ENCODE results near the gene NPC2.

Gene NPC2

GRCh38 chr14:74468513-74468912, 24.6 kb downstream of the NPC2 start:
- no peaks in the 10 kb centered on the region for H3K27me3 ChIP-seq (ENCODE audit: insufficient read depth, low read length)
- WGBS (ENCODE audit: extremely low coverage, insufficient coverage, insufficient read length), result no CpG with 5 or more reads among the region's 3 CpGs
- no peak overlapping the region for H3K14ac ChIP-seq (ENCODE audit: low read length)
- H2AK5ac ChIP-seq (ENCODE audit: low read length), result no peak overlapping the region
- H2BK120ac ChIP-seq (ENCODE audit: insufficient read depth, low read length, poor library complexity), result no peak overlapping the region
- H3K79me2 ChIP-seq (ENCODE audit: control insufficient read depth, insufficient read depth, low read length, poor library complexity), result no peaks in the 10 kb centered on the region
- H3K27ac ChIP-seq (ENCODE audit: low read depth, low read length), result no peak overlapping the region
- peaks cover 3 to 13% of the 10 kb centered on the region in 2 experiments for H3K36me3 ChIP-seq (ENCODE audit: control insufficient read depth in 1 of 2, insufficient read depth in 2 of 2, low read length in 2 of 2)
- no peaks in the 10 kb centered on the region for H3K4me1 ChIP-seq (ENCODE audit: control insufficient read depth in 1 of 2, insufficient read depth in 2 of 2, low read length in 2 of 2)
- H4K8ac ChIP-seq (ENCODE audit: low read depth, low read length), result no peak overlapping the region
- no peak overlapping the region for H3K18ac ChIP-seq (ENCODE audit: low read length)
- no peak overlapping the region for H3K4me3 ChIP-seq (ENCODE audit: low read depth, low read length)
- no peak for DNase-seq
- H2AFZ ChIP-seq (ENCODE audit: insufficient read depth, low read length, poor library complexity), result no peak overlapping the region
- H3K4me2 ChIP-seq (ENCODE audit: low read length), result no peak overlapping the region
- no peak overlapping the region for H4K12ac ChIP-seq (ENCODE audit: low read depth, low read length)
- H2BK5ac ChIP-seq (ENCODE audit: low read depth, low read length, poor library complexity), result no peak overlapping the region
- no peak overlapping the region for H3K23ac ChIP-seq (ENCODE audit: low read length)
- H3K9ac ChIP-seq (ENCODE audit: low read length), result no peak overlapping the region
- no peak overlapping the region for H2BK12ac ChIP-seq (ENCODE audit: low read length)
- H4K91ac ChIP-seq (ENCODE audit: low read depth, low read length), result no peak overlapping the region
- H3K4ac ChIP-seq (ENCODE audit: low read depth, low read length), result no peak overlapping the region
- H3K79me1 ChIP-seq (ENCODE audit: low read length), result no peaks in the 10 kb centered on the region
- no peaks in the 10 kb centered on the region for H3K9me3 ChIP-seq (ENCODE audit: insufficient read depth, low read depth, low read length)

- H3K14ac ChIP-seq (ENCODE audit: low read length), result no peak overlapping the region
- H2BK5ac ChIP-seq (ENCODE audit: low read depth, low read length, poor library complexity), result no peak overlapping the region
- no peaks in the 10 kb centered on the region for H3K4me1 ChIP-seq (ENCODE audit: control insufficient read depth in 1 of 2, insufficient read depth in 2 of 2, low read length in 2 of 2)
- no peaks in the 10 kb centered on the region for H3K79me1 ChIP-seq (ENCODE audit: low read length)
- no peak overlapping the region for H3K27ac ChIP-seq (ENCODE audit: low read depth, low read length)
- H3K9ac ChIP-seq (ENCODE audit: low read length), result no peak overlapping the region
- H3K79me2 ChIP-seq (ENCODE audit: control insufficient read depth, insufficient read depth, low read length, poor library complexity), result no peaks in the 10 kb centered on the region
- peaks cover 0 to 2% of the 10 kb centered on the region in 2 experiments for H3K36me3 ChIP-seq (ENCODE audit: control insufficient read depth in 1 of 2, insufficient read depth in 2 of 2, low read length in 2 of 2)
- no peaks in the 10 kb centered on the region for H3K9me3 ChIP-seq (ENCODE audit: insufficient read depth, low read depth, low read length)
- no peak overlapping the region for H3K23ac ChIP-seq (ENCODE audit: low read length)
- H2AK5ac ChIP-seq (ENCODE audit: low read length), result no peak overlapping the region
- no peak overlapping the region for H4K91ac ChIP-seq (ENCODE audit: low read depth, low read length)
- H4K12ac ChIP-seq (ENCODE audit: low read depth, low read length), result no peak overlapping the region
- H3K18ac ChIP-seq (ENCODE audit: low read length), result no peak overlapping the region
- DNase-seq, result no peak
- no peak overlapping the region for H3K4ac ChIP-seq (ENCODE audit: low read depth, low read length)
- no peak overlapping the region for H2BK120ac ChIP-seq (ENCODE audit: insufficient read depth, low read length, poor library complexity)
- H3K4me3 ChIP-seq (ENCODE audit: low read depth, low read length), result no peak overlapping the region
- H2BK12ac ChIP-seq (ENCODE audit: low read length), result no peak overlapping the region
- H3K4me2 ChIP-seq (ENCODE audit: low read length), result no peak overlapping the region
- no CpG with 5 or more reads among the region's 2 CpGs for WGBS (ENCODE audit: extremely low coverage, insufficient coverage, insufficient read length)
- no peaks in the 10 kb centered on the region for H3K27me3 ChIP-seq (ENCODE audit: insufficient read depth, low read length)
- no peak overlapping the region for H2AFZ ChIP-seq (ENCODE audit: insufficient read depth, low read length, poor library complexity)
- no peak overlapping the region for H4K8ac ChIP-seq (ENCODE audit: low read depth, low read length)
These were observed 27.8 kb downstream of the NPC2 start for GRCh38 chr14:74465335-74465734.

- Histone ChIP-seq H2AFZ (ENCODE audit: insufficient read depth, low read length, poor library complexity) (no peak overlapping the region), H3K9ac (ENCODE audit: low read length) (no peak overlapping the region), H2BK120ac (ENCODE audit: insufficient read depth, low read length, poor library complexity) (no peak overlapping the region), H4K12ac (ENCODE audit: low read depth, low read length) (no peak overlapping the region), H3K23ac (ENCODE audit: low read length) (no peak overlapping the region), H3K4me1 (ENCODE audit: control insufficient read depth in 1 of 2, insufficient read depth in 2 of 2, low read length in 2 of 2) (no peaks in the 10 kb centered on the region), H2BK5ac (ENCODE audit: low read depth, low read length, poor library complexity) (no peak overlapping the region), H3K4me2 (ENCODE audit: low read length) (no peak overlapping the region), H4K91ac (ENCODE audit: low read depth, low read length) (no peak overlapping the region), H3K27ac (ENCODE audit: low read depth, low read length) (no peak overlapping the region), H3K79me1 (ENCODE audit: low read length) (no peaks in the 10 kb centered on the region), H4K8ac (ENCODE audit: low read depth, low read length) (no peak overlapping the region), H3K36me3 (ENCODE audit: control insufficient read depth in 1 of 2, insufficient read depth in 2 of 2, low read length in 2 of 2) (peaks cover 0 to 2% of the 10 kb centered on the region in 2 experiments), H3K18ac (ENCODE audit: low read length) (no peak overlapping the region), H3K9me3 (ENCODE audit: insufficient read depth, low read depth, low read length) (no peaks in the 10 kb centered on the region), H3K79me2 (ENCODE audit: control insufficient read depth, insufficient read depth, low read length, poor library complexity) (no peaks in the 10 kb centered on the region), H3K4ac (ENCODE audit: low read depth, low read length) (no peak overlapping the region), H2AK5ac (ENCODE audit: low read length) (no peak overlapping the region), H3K27me3 (ENCODE audit: insufficient read depth, low read length) (no peaks in the 10 kb centered on the region), H2BK12ac (ENCODE audit: low read length) (no peak overlapping the region), H3K4me3 (ENCODE audit: low read depth, low read length) (no peak overlapping the region), H3K14ac (ENCODE audit: low read length) (no peak overlapping the region)
- DNase-seq, result no peak
- no CpG with 5 or more reads among the region's 3 CpGs for WGBS (ENCODE audit: extremely low coverage, insufficient coverage, insufficient read length)
These were observed 28.3 kb downstream of the NPC2 start for GRCh38 chr14:74464785-74465184.

DNA sequence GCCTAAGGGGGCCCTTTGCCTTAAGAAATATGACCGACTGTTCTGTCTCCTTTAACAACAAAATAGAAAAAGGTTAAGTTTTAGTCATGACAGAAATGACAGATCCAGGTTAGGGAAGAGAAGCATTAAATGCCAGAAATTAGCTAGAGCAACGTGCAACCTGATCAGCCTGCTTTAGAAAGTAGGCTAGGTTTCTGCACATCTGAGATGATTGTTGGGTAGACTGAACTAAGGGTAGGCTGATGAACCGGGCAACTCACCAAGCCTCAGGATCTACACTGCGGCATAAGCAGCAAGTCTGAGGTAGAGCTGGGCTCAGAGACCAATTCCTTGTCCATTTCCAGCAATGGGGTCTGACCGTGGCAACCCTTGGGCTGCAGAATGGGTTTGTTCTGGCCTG, 29.4 kb downstream of the NPC2 start:
- Histone ChIP-seq H3K4ac (ENCODE audit: low read depth, low read length) (no peak overlapping the region), H3K36me3 (ENCODE audit: control insufficient read depth in 1 of 2, insufficient read depth in 2 of 2, low read length in 2 of 2) (no peaks in the 10 kb centered on the region), H3K14ac (ENCODE audit: low read length) (no peak overlapping the region), H2BK5ac (ENCODE audit: low read depth, low read length, poor library complexity) (no peak overlapping the region), H2BK120ac (ENCODE audit: insufficient read depth, low read length, poor library complexity) (no peak overlapping the region), H4K91ac (ENCODE audit: low read depth, low read length) (no peak overlapping the region), H3K79me2 (ENCODE audit: control insufficient read depth, insufficient read depth, low read length, poor library complexity) (no peaks in the 10 kb centered on the region), H3K27ac (ENCODE audit: low read depth, low read length) (no peak overlapping the region), H3K4me3 (ENCODE audit: low read depth, low read length) (no peak overlapping the region), H3K9me3 (ENCODE audit: insufficient read depth, low read depth, low read length) (no peaks in the 10 kb centered on the region), H3K9ac (ENCODE audit: low read length) (no peak overlapping the region), H2BK12ac (ENCODE audit: low read length) (no peak overlapping the region), H3K23ac (ENCODE audit: low read length) (peak overlapping the region; percentile 47), H3K79me1 (ENCODE audit: low read length) (no peaks in the 10 kb centered on the region), H2AK5ac (ENCODE audit: low read length) (no peak overlapping the region), H3K18ac (ENCODE audit: low read length) (no peak overlapping the region), H4K8ac (ENCODE audit: low read depth, low read length) (no peak overlapping the region), H3K4me1 (ENCODE audit: control insufficient read depth in 1 of 2, insufficient read depth in 2 of 2, low read length in 2 of 2) (no peaks in the 10 kb centered on the region), H4K12ac (ENCODE audit: low read depth, low read length) (no peak overlapping the region), H3K4me2 (ENCODE audit: low read length) (no peak overlapping the region), H2AFZ (ENCODE audit: insufficient read depth, low read length, poor library complexity) (no peak overlapping the region), H3K27me3 (ENCODE audit: insufficient read depth, low read length) (no peaks in the 10 kb centered on the region)
- no peak for DNase-seq
- no CpG with 5 or more reads among the region's 5 CpGs for WGBS (ENCODE audit: extremely low coverage, insufficient coverage, insufficient read length)
